NB4 (cell line): ENCODE results near the gene SYT2.
A peak's percentile ranks its signal among the peaks of the same experiment; 100 is the strongest.

Source experiments
- DNase-seq: peaks from one replicate; pipeline ENCODE4 v3.0.0; 2010; ENCODE audit warnings: low read depth
- H3K4me3 ChIP-seq: one replicate; pipeline ENCODE4 v1.5.1; 2011; ENCODE audit warnings: mild to moderate bottlenecking, low read depth, low read length, moderate library complexity
- CTCF ChIP-seq: IDR thresholded peaks from one replicate; pipeline ENCODE4 v1.5.1; 2012; ENCODE audit warnings: low read depth, low read length
- MAX ChIP-seq: IDR thresholded peaks from 2 replicates; pipeline ENCODE4 v1.6.1; 2011; ENCODE audit warnings: low read depth, low read length
- MYC ChIP-seq: IDR thresholded peaks from 2 replicates; pipeline ENCODE4 v1.6.1; 2011; ENCODE audit warnings: low read depth, low read length
- POLR2A ChIP-seq: IDR thresholded peaks from 2 replicates; pipeline ENCODE4 v1.6.1; 2011; ENCODE audit warnings: mild to moderate bottlenecking; ENCODE audit not compliant: insufficient read length; ENCODE audit errors: extremely low read depth

SYT2 gene

GRCh38 chr1:202698276-202698675 lies 12.0 kb downstream of the SYT2 start:
- DNase-seq: peak; percentile 85
- no peak overlapping the region for H3K4me3 ChIP-seq
- no peak for TF ChIP-seq POLR2A
- TF ChIP-seq MAX: no peak
- TF ChIP-seq MYC: no peak
- TF ChIP-seq CTCF: no peak

- DNase-seq: no peak
- H3K4me3 ChIP-seq: no peak overlapping the region
- TF ChIP-seq POLR2A (no peak), CTCF (no peak), MAX (no peak), MYC (no peak)
Measured at GRCh38 chr1:202697038-202697437, 13.2 kb downstream of the SYT2 start.

GRCh38 chr1:202694314-202694713 lies 15.9 kb downstream of the SYT2 start:
- H3K4me3 ChIP-seq: no peak overlapping the region
- no peak for DNase-seq
- no peak for TF ChIP-seq MAX
- no peak for TF ChIP-seq CTCF
- TF ChIP-seq MYC: no peak
- no peak for TF ChIP-seq POLR2A

- no peak overlapping the region for H3K4me3 ChIP-seq
- DNase-seq: peak; percentile 78
- TF ChIP-seq MYC (0 out of 2 replicates have a peak, but pooled peaks have one; percentile 32), MAX (peak; percentile 66; the same call in 1 of the 2 replicates), CTCF (peak; percentile 23), POLR2A (no peak)
Measured at GRCh38 chr1:202692959-202693555, 17.2 kb downstream of the SYT2 start.

- no peak for TF ChIP-seq MYC
- no peak for DNase-seq
- H3K4me3 ChIP-seq: no peak overlapping the region
Measured at GRCh38 chr1:202691816-202692215, 18.4 kb downstream of the SYT2 start.

GRCh38 chr1:202689493-202690342 lies 20.5 kb downstream of the SYT2 start:
- no peak for DNase-seq
- no peak for TF ChIP-seq CTCF
- TF ChIP-seq MAX: no peak
- no peak for TF ChIP-seq MYC
- no peak for TF ChIP-seq POLR2A
- H3K4me3 ChIP-seq: no peak overlapping the region
